Measurements from ENCODE around the gene SCAF4.

DNA sequence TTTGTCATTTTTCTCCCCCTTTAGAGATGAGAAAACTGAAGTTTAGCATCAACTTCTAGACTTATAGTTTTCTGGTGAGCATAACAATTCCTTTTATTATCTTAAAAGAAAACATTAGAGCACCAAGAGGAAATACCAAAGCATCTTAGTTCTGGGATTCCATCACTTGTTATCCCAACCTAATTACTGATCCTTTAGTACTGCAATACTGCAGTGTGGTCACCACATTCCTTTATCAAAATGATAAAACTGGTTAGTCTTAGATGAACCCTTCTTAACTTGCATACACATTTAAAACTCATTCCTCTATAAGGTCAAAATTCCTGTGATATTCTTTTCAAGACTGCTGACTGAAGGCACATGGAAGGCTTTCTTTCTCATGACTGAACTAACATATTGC is 49.3 kb downstream of the SCAF4 start:
- TF ChIP-seq, protein P1, sequence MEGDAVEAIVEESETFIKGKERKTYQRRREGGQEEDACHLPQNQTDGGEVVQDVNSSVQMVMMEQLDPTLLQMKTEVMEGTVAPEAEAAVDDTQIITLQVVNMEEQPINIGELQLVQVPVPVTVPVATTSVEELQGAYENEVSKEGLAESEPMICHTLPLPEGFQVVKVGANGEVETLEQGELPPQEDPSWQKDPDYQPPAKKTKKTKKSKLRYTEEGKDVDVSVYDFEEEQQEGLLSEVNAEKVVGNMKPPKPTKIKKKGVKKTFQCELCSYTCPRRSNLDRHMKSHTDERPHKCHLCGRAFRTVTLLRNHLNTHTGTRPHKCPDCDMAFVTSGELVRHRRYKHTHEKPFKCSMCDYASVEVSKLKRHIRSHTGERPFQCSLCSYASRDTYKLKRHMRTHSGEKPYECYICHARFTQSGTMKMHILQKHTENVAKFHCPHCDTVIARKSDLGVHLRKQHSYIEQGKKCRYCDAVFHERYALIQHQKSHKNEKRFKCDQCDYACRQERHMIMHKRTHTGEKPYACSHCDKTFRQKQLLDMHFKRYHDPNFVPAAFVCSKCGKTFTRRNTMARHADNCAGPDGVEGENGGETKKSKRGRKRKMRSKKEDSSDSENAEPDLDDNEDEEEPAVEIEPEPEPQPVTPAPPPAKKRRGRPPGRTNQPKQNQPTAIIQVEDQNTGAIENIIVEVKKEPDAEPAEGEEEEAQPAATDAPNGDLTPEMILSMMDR (IDR thresholded peaks at IDR 0.05) = no peak
- no peak for TF ChIP-seq POLR2A (IDR thresholded peaks at IDR 0.05)

All from right lobe of liver (tissue), 4 donors.